ENCODE results near the gene INSYN1.

INSYN1 gene

DNA sequence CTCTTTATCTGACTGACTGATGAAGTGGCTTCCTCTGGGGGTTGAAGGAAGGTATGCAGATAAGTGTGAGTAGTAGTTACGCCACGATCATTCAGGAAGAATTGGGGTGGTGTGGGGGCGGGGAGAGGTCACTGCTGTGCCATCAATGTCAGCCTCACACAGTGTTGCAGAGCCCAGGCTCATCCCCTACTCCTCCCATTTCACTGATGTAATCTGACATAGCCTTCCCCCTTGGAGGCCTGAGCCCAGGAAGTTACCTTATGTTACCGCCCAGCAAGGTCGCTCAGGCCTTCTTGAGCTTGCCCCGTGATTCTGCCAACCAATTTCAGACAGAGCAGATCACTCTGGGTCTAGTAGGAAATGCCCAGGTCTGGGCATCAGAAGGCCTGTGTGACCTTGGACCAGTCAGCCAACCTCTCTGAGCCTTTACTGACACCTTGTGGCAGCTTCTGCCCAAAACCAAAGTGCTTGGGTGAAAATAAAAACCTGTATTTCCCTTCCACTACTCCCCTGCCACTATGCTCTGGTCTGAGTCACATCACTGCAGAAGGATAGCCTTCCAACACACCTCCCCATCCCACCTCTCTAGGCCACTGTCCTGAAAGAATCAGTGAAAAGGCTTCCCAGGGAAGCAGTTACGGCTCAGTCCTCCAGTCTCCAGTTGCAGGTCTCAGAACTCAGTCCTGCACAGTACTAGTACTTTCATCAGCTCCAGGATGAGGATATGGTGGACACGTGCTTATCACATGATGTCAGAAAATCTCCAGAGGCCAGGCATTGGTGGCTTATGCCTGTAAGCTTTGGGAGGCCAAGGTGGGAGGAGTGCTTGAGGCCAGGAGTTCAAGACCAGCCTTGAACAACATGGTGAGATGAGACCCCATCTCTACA is 28.1 kb upstream of the INSYN1 start:
- in situ Hi-C loops (cut with MboI; ENCODE audit: low pct_unique_long_range_greater_than_20kb, low sequenced_read_pairs) = no loop called here
- DNase-seq = peak; percentile 11

DNA sequence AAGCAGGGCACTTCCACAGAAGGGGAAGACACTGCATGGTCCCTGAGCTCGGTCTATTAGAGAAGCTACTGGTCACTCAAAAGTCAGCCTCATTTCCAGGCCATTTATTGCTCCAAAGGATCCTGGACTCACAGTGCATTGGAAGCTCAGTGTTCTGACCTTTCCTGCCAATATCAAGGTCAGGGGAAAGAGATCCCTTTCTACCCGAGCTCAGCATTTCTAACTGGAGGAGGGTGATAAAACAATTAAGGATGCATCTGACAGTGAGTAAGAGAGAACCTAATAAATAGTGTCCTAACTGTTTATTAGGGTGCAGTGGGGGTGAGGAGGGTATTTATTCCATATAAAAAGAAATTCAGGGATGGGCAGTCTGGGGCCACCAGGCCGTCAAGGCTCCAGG is 26.8 kb upstream of the INSYN1 start:
- no peak for DNase-seq
- in situ Hi-C loops (cut with MboI; ENCODE audit: low pct_unique_long_range_greater_than_20kb, low sequenced_read_pairs) = no loop called here

DNA sequence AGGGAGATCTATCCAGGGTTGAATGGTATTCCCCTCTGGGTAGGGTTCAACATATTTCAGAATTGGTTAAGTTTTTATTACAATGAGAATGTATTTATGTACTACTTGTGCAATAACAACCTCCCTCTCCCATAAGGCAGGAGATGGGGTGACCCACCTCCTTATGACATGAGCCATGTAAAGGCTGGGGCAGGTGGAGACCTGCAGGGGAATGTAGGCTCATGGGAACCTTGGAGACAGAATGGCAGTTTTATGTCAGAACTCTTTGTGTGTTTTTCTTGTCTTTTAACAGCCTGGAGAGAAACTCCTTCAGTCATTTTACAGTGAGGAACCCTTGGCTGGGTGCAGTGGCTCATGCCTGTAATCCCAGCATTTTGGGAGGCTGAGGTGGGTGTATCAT is 24.6 kb upstream of the INSYN1 start:
- in situ Hi-C loops (cut with MboI; ENCODE audit: low pct_unique_long_range_greater_than_20kb, low sequenced_read_pairs) = no loop called here
- no peak for DNase-seq

DNA sequence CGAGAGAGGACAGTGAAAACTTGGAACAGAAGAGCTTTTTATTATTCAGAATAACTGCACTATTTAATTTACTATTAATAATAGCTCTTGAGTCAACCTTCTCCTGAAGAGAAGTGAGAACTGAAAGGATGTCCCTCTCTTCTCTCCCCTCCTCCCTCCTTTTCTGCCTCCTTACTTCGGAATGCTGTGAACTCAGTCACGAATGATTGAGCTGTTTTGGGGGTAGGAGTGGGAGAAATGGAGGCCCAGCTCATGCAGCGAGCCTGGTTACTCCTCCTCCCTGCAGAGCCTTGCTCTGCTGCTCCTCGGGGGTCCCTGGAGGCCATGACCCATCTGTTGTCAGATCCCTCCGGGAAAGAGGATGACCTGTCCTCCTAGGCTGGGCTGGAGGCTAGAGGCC is 20.3 kb upstream of the INSYN1 start:
- in situ Hi-C loops (cut with MboI; ENCODE audit: low pct_unique_long_range_greater_than_20kb, low sequenced_read_pairs) = no loop called here

DNA sequence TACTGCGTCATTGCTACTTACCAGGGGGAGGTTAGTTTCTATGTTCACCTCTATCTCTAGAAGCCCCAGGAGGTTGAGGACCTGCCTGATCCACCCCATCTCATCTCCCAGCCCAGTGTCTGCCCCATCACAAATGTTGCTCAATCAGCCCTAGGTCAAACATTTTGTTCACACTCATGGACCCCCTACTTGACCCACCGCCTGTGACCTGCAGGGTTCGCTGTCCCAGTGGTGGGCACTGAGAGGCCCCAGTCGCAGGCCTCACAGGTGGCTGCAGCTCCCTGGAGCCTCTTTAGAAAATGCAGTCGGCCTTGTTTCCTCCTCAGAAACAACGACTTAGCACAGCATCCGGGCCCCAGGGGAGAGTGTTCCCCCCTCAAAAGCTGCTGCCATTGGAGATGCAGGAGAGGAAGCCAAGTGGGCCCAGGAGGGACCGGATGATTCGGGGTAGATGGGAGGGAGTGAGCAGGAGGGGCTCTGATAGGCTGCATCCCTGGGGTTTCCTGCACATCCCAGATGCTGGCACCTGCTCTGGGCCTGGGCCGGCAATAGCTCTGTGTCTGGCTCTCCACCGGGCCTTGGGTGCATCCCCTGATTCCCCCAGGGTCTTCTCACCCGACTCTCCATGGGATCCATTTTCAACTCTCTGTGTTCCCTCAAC is 18.4 kb upstream of the INSYN1 start:
- in situ Hi-C loops (cut with MboI; ENCODE audit: low pct_unique_long_range_greater_than_20kb, low sequenced_read_pairs) = no loop called here
- no peak for DNase-seq

More for the DNA sequence above, 20.3 kb upstream of the INSYN1 start:
- DNase-seq = no peak

DNA sequence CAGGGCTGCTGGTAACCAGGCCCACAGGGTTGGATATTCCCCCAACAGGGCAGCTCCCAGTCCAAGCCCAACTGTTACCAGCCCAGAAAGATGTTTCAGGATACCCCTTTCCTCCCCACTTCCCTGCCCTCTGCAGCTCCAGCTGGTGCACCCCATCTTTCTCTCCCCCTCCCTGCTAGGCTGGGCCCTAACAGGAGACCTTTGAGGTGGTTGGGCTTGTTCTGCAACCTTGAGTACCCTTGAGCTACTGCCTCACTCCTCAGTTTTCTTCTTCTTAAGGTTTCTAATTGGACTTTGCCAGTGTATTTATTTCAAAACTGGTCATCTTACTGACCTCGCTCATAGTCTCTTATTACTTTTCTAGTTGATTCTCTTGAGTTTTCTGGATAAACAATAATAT is 16.9 kb upstream of the INSYN1 start:
- DNase-seq = no peak
- in situ Hi-C loops (cut with MboI; ENCODE audit: low pct_unique_long_range_greater_than_20kb, low sequenced_read_pairs) = no loop called here

DNA sequence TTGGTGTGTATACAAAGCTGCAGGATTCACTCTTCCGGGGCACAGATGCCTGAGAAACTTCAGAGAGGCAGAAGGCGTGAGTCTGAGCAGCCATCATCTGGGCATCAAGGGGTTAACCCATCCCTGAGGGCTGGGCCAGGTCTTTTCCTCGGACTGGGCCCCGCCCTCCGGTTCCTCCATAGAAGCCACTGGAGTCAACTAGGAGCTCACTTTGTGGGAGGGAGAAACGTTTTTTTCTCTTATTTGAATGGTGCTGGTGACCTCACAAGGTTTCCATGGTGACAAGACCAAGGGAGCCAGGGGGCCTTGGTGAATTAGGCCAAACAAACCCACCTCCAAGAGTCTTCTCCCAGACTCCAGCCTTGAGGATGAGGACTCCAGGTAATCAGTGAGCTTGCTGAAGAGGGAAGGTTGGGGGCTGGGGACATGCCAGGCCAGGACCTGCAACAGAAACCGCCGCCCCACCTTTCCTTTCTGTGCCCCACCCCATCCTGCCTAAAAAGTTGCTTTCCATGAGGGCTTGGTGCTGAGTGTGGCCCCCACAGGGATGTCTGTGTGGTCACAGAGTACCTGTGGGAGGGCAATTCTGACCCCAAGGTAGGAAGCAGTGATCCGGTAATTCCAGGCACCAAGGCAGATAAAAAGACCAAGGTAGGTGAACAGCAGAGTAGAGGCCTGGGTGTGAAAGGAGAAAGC is 14.8 kb upstream of the INSYN1 start:
- no peak for DNase-seq
- in situ Hi-C loops (cut with MboI; ENCODE audit: low pct_unique_long_range_greater_than_20kb, low sequenced_read_pairs) = no loop called here

DNA sequence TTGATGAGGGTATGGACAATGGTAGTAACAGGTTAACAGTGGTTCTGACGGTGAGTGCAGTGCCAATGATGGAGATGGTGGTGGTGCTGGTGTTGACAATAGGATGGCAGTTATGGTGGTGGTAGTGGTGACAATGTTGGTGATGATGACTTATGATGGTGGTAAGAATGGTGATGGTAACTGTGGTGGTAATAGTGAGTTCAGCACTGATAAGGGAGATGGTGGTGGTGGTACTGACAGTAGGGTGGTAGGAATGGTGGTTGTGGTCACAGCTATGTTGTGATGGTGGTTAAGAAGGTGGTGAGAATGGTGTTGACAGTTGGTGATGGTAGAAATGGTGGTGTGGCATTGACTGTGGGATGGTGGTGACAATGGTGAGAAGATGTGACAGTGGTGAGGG is 13.4 kb upstream of the INSYN1 start:
- no peak for DNase-seq
- in situ Hi-C loops (cut with MboI; ENCODE audit: low pct_unique_long_range_greater_than_20kb, low sequenced_read_pairs) = no loop called here

DNA sequence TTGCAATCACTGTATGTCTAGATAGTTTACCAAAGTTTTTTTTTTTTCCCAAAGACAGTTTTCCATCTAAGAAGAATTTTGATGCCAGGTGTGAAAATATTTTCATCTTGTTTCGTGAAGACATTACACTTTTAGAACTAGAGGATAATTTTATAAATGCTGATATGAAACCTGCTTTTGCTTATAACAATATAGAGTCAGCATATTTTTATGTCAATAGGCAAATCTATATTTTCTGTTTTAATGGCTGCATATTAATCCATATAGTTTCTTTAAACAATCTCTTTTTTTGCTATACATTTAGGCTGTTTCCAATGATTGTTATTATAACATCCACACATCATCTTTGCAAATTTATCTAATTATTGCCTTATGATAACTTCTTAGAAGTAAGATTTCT is 12.6 kb upstream of the INSYN1 start:
- in situ Hi-C loops (cut with MboI; ENCODE audit: low pct_unique_long_range_greater_than_20kb, low sequenced_read_pairs) = no loop called here
- no peak for DNase-seq

DNA sequence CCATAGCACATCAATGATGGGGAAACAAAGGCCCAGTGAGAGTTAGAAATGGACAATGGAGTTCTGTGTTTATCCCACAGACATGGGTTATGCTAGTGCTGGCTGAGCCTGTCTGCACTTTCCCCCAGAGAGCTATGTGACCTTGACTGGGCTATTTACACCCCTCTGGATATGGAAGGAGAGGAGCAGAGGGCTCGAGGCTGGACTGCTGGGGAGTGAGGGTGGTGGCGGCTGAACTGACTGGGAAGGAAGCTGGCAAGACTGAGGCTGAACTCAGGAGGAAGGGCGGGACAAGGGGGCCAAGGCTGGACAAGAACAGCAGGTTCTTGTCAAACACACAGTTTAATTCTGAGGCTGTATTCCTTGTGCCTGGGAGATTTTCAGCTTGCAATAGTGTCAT is 10.8 kb upstream of the INSYN1 start:
- DNase-seq = no peak
- in situ Hi-C loops (cut with MboI; ENCODE audit: low pct_unique_long_range_greater_than_20kb, low sequenced_read_pairs) = no loop called here

DNA sequence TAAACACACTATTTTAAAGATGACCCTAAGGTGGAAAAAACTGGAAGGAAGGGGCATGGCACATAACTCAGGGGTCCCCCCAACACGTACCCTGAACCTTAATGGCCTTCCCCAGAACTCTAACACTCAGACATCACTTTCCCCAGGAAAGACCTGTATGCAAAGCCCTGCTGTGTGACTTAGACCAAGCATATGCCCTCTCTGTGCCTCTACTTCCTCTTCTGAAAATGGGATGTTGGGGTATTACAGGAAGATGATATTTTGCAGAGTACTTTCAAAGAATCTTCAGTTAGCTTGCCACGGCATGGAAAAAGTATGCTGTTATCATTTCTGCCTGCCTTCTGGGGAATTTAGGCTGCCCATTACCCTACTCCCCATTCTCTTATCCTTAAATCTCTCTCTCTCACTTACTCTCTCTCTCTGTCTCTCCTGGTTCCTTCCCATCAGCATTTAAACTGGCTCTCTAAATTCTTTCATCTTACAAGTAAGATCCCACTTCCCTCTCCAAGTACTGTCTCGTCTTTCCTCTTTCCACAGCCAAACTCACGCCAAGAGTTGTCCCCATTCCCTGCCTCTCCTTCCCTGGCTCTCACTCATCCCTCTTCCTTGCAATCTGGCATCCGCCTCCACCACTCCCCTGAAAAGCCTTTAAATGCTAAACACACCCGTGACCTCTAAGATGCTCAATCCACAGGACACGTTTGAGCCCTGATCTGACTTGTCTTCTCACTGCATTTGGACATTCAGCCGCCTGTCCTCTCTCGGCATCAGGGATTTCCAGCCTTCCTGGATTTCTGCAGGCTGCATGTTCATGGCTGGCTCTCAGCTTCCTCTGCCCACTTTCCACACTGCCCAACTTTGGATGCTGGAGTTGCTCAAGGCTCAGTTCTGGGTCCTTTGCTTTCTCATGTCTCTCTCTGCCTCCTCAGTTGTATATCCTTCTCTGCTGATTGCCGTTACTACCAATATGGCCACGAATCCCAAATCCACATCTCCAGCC is 7.5 kb upstream of the INSYN1 start:
- no peak for DNase-seq
- in situ Hi-C loops (cut with MboI; ENCODE audit: low pct_unique_long_range_greater_than_20kb, low sequenced_read_pairs) = no loop called here

DNA sequence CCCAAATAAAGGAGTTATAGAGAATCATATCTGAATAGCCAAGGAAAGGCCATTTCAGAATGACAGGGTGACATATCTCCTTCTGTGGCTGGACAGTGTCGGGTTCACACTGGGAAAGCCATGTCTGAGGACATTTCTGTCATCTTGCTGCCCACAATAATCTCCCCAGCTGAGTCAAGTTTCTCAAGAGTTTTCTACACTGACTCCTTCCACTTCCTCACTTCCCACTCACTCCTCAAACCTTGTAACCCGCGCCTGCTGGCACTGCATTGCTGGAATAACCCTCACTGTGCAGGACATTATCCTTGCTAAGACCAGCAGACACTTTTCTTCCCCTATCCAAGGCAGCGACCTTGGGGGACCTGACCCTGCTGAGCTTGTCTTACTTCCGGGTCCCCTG is 5.3 kb upstream of the INSYN1 start:
- DNase-seq = no peak
- in situ Hi-C loops (cut with MboI; ENCODE audit: low pct_unique_long_range_greater_than_20kb, low sequenced_read_pairs) = no loop called here

DNA sequence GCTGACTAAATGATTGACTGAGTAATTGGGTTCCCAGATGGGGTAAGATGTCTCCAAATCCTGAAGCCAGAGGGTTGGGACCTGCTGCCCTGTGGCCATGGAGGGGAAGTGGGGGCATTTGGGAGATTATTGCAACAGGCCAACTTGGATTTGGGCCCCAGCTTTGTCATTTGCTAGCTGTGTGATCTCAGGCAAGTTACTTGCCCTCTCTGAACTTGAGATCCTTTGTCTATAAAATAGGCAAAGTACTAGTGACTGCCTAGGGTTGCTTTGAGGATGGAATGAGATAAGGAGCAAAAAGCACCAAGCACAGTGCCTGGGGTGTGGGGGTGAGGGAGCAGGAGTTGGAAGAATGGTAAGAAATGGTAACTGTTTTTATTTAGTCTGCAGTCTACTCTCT is 4.4 kb upstream of the INSYN1 start:
- in situ Hi-C loops (cut with MboI; ENCODE audit: low pct_unique_long_range_greater_than_20kb, low sequenced_read_pairs) = no loop called here
- no peak for DNase-seq

DNA sequence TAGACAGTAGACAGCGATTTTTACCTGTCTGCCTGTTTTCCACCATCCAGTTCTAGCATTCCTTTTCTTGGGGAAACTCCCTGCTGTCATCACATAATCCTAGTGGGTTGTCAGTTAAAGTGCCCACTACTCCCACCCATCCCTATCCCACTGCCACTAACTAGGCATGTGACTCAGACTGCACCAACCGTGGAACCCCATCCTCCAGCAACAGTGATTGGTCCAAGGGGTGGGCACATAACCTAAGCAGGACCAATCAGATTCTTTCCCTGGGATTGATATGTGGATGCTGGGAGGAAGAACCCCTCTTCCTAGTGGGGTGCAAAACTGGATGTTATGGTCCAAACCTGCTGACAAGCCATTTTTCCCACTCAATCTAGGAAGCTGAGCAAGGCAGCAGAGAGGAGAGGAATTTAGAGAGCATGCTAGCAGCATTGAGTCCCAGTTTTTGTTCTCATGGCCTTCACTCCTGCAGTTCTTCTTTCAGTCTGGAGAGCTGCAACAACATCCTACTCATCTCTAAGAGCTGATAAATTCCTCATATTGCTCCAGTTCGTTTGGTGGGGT is 3.9 kb upstream of the INSYN1 start:
- in situ Hi-C loops (cut with MboI; ENCODE audit: low pct_unique_long_range_greater_than_20kb, low sequenced_read_pairs) = no loop called here
- DNase-seq = no peak

DNA sequence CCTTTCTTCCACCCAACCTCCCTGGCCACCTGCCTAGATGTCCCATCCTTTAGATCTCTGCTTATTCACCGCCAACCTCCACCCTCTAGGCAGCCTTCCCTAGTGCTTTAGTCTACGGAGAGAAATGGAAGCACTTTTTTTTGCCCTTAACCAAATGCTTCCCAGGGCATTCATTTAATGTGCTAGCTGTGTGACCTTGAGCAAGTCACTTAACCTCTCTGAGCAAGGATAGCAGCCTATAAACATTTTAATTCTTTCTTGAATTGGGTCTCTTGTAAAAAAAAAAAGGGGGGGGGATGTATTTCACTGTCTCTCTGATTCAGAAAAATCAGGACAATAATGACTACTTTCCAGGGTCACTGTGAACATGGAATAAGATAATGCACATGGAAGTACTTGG is 3.2 kb upstream of the INSYN1 start:
- in situ Hi-C loops (cut with MboI; ENCODE audit: low pct_unique_long_range_greater_than_20kb, low sequenced_read_pairs) = no loop called here
- no peak for DNase-seq

DNA sequence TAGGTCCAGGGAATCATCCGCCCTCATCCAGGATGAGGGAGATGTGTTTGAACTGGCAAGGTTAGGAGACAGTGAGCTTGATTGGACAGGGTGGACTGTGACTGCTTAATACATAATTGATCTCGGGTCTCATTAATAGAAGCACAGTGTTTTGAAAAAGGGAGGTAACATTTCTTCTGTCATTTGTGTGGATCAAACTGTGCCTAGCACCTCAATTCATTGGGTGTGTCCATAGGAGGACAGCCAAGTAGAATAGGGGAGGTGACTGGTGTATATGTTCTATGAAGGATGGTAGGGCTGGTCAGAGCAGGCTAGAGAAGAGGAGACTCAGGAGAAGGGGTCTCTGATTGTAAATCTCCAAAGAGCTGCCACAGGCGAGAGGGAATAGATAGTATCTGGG is 2.8 kb upstream of the INSYN1 start:
- DNase-seq = no peak
- in situ Hi-C loops (cut with MboI; ENCODE audit: low pct_unique_long_range_greater_than_20kb, low sequenced_read_pairs) = no loop called here

DNA sequence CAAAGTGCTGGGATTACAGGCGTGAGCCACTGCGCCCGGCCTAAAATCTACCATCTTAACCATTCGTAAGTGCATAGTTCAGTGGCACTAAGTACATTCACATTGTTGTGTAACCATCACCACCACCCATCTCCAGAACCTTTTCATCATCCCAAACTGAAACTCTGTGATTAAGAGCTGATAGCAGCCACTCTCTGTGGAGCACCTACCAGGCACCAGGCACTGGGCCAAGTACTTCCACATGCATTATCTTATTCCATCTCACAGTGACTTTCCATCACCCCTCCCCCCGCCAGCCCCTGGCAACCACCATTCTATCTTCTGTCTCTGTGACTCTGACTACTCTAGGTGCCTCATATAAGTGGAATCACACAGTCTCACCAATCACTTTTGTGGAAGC is 2.3 kb upstream of the INSYN1 start:
- in situ Hi-C loops (cut with MboI; ENCODE audit: low pct_unique_long_range_greater_than_20kb, low sequenced_read_pairs) = no loop called here
- no peak for DNase-seq

DNA sequence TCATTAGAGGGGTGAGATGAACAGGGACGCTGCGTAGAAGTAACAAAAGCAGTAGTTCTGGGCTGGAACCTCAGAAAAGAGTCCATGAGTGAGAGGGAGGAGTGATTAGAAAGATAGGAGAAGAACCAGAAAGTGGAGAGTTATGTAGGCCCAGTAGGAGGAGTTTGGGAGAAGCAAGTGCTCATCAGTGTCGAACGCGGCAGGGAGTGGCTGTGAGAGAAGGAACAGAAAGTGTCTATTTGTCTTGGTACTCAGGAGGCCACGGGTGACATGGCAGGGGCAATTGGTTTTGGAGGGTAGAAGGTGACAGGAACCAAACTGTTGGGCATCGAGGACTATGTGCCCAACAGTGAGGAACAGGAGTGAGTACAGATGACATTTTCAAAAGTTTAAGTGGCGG is 1.3 kb upstream of the INSYN1 start:
- DNase-seq = no peak
- in situ Hi-C loops (cut with MboI; ENCODE audit: low pct_unique_long_range_greater_than_20kb, low sequenced_read_pairs) = no loop called here

DNA sequence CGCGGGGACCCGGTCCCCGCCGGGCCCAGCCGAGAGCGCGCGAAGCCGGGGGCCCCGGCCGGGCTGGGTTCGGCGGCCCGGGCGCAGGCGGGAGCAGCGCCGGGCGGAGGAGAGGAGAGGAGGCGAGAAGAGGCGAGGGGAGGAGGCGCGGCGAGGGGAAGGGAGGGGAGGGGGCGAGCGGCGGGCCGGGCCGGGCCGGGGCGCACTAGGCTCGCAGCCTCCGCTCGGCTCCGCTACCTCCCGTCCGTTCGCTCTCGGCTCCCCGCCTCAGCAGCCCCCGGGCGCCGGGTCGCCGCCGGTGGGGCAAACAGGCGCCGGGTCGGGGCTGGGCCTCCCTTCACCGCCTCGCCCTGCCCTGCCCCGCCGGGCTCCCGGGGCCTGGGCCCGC is 351 bp downstream of the INSYN1 start:
- in situ Hi-C loops (cut with MboI; ENCODE audit: low pct_unique_long_range_greater_than_20kb, low sequenced_read_pairs) = no loop called here
- no peak for DNase-seq

Data from KBM-7 (cell line).